ENCODE results near the gene WNT11.

The WNT11 gene

DNA sequence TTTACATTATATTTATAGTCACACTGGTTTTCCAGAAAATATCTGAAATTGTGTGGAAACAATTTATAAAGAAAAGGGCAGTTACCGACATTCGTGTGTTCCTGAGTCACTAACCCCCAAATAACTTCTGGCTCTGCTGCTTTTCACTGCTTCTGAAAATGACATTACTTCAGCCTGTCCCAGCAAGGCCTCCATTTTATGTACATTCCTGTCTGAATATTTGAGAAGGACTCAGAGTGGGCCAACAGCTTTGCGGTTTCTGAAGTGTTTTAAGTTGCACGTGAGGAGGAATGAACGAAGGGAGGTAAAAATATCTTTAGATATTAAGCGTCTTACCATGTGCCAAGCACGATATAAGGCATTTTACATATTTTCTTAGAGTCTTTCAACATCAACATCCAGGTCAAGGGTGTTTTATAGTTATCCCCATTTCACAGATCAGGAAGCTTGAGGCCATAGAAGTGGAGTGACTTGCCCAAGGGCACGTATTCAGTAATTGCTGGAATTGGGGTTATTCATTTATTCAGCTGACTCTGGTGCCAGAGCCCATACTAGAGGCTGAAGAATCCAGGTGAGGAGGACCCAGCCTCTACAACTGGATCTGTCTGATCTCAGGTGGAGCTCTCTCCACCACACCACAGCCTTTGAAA is 30.8 kb upstream of the WNT11 start:
- no peak for DNase-seq

DNA sequence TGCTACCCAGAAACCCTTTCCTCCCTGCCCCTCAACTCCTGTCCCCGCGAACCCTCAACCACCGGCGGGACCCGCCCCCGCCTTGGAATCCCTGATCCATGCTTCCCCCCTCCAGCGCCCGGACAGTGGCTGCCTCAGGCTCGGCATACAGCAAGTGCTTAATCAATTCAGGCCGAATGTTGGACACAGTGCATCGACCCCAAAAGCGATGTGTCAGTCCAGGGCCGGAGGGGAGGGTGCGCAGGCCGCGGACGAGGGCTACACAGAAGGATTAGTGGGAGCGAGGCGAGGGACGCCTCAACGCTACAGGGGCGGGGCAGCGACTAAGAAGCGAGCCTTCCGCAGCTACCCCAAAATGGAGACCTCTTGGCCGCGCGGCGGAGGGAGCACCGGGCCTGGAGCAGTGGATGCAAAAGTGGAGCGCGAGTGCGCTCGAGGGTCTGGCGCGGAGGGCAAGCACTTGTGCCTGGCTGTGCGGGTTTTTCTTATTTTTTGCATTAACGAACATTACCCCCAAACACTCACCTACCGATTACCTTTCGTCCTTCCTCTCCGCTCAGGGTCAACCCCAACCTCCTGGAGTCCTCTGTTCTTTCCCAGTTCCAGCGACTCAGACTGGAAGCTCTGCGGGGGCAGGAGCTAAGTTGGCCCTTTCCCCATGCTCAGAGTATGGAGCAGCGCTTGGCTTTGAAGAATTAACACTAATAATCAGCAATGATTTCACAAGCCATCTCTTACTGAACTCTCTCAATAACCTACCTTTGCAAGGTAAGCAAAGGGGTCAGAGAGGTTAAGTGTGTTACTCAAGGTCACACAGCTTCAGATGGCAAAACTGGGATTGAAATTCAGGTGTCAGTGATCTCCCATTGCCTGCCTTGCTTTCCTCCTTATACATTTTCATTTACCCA is 30.0 kb upstream of the WNT11 start:
- DNase-seq, result no peak

DNA sequence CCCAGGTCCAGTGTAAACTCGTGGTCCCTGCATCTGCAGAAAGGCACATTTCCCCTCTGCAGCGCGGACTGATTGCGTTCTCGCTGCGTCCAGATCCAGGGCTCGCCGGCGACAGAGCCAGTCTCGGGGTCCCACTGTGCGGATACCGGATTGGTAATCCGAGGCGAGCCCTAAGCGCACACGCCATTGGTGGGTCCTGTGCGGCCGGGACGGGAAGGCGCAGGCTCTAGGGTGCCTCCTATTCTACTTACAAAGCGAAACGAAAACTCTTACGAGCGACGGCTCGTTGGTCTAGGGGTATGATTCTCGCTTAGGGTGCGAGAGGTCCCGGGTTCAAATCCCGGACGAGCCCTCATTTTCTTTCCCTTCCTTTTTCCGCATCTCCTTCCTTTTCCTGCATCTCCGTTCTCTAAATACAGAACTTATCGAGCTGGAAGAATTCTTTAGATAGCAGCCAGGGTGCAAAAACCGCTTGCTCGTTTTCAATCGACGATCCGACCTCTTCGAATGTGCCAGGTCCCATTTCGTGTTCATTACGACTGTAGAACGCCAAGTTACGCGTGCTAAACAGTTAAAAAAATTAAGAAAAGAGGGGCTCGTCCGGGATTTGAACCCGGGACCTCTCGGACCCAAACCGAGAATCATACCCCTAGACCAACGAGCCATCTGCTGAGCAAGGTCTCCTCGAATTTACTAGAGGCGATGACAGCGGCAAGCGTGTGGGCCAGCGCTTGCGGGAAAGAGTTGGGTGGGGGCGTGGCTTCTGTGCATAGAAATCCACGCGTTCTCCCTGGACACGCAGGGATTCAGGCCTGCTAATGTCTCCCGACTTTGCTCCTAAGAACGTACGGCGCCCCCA is 29.2 kb upstream of the WNT11 start:
- peak; percentile 77 for DNase-seq

DNA sequence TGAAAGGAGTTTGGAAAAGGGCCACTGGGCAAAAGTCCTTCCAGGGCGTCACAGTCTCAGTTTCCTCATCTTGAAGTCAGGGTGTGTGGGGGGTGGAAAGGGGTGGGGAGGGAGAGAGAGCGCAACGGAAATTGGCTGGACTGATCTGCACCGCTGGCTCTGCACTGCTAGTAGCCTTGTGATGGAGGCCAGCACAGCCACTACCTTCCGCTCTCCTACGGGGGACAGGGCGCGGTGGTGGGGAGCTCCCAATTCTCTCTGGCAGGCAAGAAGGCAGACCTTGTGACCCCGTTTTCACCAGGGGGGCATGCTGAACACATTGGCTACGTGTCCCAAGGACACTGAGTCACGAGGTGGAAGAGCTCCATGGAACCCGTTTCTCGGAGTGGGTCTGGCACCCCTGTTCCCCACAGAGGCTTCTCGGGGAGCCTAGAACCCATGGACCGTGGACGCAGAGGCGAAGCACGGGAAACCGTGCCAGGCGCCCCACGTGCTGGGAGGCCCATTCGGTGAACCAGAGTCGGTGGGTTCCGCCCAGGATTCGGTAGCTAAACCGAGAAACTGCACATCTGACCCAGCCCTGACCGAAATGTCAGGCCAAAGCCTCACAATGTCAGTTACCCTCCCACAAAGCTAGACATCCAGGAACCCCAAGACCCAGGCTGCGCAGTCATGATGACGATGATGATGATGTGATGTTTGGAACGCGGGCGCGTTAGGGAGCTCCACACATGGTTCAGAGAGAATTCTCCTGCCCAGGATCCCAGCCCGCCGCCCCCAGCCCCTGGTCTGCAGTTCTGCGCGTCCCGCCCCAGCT is 28.3 kb upstream of the WNT11 start:
- DNase-seq, result no peak

DNA sequence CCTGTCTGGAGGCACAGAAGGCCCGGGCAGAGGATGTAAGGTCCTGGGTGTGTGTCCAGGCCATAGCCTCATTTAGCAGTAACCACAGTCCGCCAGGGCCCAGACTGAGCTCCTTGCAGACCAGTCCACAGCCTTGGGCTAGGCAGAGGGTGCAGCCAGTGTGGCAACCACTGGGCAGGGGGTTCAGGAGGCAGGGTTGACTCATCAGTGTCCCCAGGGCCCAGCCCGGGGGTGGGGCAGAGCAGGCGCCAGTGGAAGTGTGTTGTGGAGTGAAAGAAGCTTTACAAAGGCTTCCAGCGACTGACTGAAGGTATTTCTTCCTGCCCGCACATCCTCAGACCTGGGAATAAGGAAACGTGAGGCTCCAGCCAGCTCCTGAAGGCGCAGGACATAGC is 27.7 kb upstream of the WNT11 start:
- no peak for DNase-seq

DNA sequence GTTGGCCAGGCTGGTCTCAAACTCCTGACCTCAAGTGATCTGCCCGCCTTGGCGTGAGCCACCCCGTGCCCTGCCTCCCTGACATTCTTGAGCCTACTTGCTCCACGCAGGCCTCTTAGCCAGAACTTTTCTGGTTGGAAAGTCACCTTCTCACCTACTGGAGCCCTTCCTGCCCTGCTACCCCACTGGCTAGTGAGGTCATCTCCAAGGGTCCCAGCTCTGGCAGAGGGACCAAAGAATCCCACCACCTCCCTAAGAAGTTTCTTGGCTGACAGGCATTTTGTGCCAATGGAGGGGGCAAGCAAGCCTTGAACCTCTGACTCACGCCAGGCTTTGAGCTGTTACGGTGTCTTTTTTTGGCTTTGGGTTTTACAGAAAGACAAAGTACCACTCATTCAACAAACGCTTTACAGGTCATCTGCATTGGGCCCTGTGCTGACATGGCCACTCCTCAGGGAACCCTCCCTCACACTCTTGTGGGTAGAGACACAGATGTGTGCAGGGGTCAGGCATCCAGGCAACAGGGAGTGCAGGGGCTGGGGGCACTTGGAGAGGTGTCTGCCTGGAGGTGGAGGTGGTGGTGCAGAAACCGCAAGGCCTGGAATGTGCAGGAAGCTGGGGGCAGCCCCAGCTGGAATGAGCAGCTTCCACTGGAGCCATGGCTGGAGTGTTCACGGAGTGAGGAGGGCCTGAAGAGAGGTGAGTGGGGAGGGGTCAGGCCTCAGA is 27.1 kb upstream of the WNT11 start:
- no peak for DNase-seq

DNA sequence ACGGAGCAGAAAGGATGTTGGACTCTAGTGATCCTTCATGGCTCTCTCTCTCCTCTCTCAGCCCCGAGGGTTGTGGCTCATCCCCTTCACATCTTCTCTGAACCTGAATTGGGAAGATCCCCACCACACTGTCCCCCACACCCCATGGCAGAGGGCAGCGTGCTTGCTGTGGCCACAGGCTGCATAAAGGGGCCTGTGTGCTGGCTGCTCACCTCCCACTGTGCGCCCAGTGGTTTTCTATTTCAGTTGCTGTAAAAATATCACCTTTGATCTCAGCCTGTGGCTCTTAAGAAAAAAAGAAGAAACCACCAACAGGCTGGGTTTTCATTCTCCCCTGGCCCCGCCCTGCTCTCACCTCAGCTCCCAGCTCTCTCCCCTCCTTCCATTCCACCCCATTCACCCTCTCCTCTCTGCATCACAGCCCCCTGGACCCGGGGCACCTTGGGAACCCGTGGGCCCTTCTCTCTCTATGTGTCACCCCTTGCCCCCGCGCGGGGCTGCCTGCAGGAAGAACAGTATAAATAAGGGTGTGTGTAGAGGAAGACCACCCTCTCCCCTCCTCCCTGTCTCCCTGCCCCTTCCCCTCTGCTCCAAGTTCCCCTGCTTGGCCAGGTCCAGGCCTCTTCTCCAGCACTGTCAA is 25.8 kb upstream of the WNT11 start:
- DNase-seq, result no peak

DNA sequence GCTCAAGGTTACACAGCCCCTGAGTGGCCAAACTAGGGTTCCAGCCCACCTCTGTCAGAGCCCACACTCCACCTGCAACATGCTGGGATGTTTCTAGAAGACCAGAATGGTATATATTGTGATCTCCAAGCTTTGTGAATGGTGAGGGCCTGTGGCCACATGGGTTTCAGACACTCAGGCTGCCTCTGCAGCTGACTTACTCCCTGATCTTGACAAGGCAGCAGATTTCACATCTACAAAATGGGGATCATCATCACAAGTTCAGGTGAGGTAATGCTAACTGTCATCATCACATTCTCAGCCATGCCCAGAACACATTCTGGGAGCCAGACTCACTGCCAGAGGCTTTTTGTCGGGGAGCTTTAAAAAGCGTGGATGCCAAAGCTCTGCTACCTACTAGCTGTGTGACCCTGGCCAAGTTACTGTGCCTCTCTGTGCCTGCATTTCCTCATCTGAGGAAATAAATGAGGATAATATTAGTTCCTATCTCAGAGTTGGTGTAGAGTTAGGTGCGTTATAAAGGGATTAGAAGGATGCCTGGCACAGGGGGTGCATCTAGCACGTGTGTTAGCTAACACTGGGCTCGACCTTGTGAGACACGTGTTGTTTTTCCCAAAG is 24.9 kb upstream of the WNT11 start:
- DNase-seq, result no peak

DNA sequence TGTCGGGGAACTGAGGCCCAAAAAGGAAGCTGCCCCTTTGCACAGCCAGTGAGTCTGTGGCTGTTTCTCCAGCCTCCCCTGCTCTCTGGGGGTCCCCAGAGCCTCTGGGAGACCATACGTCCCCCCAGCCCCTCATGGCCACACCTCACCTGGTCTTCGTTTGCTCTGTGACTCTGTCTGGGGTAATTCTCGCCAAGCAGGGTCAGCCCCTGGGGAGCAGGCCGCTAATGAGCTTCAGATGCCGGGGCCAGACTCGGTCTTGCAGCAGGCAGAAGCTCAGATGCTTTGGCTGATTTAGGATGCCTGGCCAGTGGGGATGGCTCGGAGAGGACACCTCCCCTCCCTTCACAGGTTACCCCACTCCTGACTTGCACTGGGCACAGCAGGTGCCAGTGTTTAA is 24.1 kb upstream of the WNT11 start:
- DNase-seq, result no peak

DNA sequence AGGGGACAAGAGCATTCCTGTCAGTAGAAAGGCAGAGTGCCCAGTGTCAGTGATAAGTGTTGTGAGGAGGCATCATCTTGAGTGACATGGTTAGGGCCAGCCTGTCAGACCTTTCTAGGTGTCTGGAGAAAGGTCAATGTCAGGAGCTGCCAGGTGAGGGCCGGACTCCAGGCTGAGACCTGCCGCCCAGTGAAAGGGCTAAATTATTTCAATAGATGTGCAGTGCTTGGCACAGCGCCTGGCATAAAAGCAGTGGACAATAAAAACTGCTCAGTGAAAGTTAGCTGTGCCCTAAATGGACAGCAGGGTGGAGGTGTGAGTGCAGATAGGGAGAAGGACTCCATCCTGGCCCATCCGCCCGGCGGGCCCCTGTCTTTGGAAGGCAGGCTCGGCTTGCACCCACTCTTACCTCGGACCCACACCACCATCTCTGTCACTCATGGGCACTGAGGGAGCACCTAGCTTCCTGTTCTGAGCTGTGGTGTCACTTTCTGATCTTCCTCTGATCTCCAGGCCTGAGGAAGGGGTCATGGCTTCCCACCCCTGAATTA is 23.5 kb upstream of the WNT11 start:
- no peak for DNase-seq

DNA sequence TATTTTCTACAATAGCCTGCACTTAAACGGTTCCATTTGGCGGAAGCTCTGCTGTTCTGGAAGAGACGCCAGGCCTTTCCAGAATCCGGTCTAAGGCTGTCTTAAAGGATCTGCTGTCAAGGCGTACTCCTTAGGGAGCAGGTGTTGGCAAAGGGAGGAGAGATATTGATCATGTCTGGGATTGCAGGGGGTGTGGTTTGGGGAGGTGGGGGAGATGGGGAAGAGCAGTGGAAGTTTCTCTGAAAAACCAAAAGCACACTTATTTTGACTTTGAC is 22.5 kb upstream of the WNT11 start:
- DNase-seq, result no peak

DNA sequence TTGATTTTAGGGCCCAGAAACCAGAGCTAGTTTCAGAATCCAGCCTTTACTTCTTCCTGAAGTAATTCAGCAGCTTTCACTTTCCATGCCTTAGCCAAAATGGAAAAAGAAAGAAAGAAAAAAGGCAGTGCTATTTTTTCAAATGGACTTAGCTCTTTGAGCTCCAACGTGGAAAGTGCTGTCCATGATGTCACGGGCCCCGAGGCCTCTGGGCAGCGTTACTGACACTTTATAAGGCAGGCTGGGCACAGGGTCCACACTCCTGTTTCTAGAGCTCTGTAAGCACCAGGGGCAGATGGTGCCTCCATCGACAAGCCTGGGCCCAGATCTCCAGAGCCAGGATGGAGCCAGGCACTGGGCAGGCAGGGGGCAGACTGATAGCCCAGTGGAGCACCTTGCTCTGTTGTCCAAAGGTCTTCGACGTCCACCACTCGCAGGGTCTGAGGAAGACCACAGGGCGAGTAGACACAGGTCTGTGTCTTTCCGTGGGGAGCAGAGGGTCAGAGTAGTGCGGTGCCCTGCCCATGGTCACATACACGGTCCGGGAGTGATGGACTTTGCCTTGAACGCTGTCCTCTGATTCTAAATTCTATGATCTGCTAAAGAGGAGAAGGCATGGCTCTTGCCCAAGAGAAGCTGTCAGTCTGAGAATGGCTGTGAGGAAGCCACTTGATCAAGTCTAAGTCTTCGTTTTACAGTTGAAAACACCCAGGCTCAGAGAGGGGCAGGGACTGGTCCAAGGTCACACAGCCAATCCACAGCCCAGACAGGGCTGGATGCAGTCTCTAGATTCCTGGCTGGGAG is 22.0 kb upstream of the WNT11 start:
- no peak for DNase-seq

DNA sequence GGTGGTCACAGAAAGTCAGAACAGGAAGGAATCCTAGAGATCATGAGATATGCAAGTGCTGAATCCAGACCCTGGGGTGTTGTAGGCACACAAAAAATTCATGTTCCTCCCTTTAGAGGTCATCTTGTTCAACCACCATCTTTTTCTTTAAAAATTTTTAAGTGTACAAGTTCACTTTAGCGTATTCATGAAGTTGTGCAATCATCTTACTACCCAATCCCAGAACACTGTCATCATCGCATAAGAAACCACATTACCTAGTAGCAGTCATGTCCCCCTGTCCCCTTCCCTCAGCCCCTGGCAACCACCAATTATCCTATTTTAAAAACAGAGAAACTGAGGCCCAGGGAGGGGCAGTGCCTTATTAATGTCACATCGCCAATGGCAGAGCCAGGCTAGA is 20.3 kb upstream of the WNT11 start:
- no peak for DNase-seq

DNA sequence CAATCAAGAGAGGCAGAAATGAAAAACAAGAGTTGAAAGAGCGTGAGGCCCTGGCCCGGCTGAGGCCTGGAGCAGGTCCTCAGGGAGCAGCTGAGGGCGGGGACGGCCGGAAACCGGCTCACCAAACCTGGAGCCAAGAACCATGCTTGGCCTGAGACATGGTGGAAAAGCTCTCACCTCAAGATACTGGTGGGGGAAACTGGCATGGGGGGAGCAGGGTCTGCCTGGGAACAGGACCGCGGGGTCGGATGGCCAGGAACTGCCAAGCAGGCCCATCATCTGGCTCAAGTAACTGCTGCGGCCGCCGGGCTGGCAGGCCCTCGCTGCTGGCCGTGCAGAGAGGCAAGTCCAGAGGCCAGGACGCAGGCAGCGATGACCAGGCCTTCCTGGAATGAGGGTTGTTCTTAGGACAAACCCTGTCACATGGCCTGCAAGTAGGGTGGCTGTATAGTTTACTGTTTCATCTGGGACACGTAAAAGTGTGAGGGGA is 18.9 kb upstream of the WNT11 start:
- no peak for DNase-seq

DNA sequence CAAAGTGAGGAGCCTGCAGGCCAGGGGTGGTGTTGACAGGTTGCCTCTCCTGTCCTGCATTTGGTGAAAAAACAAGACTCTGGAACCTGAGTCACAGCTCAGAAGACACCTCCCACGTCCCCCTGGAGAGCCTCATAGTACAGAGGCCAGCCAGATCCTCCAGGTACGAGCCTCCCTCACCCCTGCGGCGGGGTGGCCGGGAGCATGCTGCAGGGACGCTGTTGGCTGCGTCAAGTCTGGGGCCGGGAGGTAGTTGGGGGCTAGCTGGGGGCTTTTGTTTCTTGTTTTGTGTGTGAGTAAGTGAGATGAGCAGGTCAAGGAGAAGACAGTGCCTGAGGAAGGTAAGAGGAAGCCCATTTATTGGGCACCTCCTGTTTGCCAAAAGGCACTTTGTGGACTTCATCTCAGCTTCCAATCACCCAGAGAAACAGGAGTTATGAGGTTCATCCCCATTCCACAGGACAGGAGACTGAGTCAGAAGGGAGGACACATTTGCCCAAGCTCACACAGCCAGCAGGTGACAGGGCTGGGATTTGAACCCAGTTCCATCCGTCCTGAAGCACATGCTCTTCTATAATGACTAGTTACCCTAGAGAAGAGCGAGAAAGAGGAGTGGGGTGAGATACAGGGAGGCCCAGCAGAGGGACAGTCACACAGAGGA is 18.3 kb upstream of the WNT11 start:
- DNase-seq, result no peak

DNA sequence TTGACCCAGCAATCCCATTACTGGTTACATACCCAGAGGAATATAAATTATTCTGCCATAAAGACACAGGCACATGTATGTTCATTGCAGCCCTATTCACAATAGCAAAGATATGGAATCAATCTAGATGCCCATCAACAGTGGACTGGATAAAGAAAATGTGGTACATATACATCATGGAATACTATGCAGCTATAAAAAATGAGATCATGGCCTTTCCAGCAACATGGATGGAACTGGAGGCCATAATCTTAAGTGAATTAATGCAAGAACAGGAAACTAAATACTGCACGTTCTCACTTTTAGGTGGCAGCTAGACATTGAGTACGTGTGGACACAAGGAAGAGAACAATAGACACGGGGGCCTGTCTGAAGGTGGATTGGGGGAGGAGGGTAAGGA is 15.1 kb upstream of the WNT11 start:
- no peak for DNase-seq

DNA sequence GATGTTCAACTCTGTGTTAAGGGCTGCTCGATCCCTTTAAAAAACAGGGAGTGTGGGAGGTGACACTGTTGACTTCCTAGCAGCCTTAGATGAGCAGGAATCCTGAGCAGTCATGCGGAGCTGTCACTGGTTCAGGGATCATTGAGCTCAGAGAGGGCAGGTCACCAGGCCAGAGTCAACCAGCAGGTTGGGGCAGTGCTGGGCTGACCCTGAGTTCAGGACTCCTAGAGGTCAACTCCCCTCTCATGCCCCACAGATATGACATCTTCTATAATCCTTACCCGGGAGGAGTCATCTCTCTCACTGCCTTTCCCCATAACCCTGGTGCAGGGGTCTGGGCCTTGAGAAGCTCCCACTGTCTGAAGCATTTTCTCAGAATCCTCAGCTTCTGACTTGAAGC is 12.9 kb upstream of the WNT11 start:
- DNase-seq, result no peak

DNA sequence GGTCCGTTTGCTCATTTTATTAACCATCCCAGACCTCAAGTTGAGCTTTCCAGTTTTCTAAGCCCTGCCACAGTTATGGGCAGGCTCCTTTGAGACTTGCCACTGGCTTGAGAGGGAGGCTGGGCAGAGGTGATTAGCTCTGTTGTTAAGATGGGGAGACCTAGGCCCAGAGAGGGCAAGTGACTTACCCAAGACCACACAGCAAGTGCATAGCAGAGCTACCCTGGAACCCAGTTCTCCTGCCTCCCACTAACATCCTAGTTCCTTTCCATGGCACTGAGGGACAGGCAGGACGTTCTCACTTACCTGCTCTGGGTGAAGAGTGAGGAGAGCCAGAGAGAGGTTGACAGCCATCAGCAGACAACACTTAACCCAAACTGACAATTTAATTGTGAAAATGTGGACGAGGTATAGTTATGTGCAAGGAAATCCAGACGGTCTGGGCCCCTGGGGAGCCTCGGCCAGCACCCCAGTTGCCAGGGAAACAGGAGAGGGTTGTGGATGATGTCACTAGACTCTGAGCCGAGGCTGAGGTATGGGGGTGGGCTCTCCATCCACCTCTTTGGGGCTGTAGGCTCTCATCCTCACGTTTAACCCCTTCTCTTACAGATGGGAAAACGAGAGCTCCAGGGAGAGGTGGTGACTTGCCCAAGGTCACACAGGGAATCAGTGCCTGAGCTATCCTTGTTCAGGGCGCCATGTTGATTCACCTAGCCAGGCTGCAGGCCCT is 12.3 kb upstream of the WNT11 start:
- no peak for DNase-seq
